PC-3 (cell line): Measurements from ENCODE around the gene DLGAP3.

Experiments used
- CTCF ChIP-seq: fragments of 300-600 bp; sonication (generic); conservative IDR thresholded peaks from 2 replicates; pipeline ENCODE4 v1.5.1; 2017; ENCODE audit warnings: antibody characterized with exemption, low read depth, mild to moderate bottlenecking, low read length
- EZH2phosphoT487 ChIP-seq: fragments of 300-600 bp; sonication (generic); IDR thresholded peaks from 2 replicates; pipeline ENCODE4 v1.6.1; 2018; ENCODE audit warnings: mild to moderate bottlenecking, antibody characterized with exemption, low read length, borderline replicate concordance

DNA sequence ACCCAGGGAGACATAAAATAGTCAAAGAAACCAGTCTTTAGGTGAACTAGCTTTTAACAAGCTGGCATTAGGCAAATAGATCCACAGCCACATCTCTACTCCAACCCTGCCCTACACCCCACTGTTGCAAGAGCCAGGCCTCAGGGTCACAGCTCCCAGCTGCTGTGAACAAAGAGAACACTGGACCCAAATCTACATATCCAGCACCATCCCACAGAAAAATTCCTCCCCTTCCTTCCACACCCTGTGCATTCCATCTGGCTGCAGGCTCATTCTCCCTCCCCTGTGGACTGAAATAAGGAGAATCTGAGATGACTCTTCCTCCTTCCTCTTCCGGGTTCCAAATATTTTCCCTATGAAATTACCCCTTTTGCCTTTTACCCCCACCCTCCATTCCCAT is 23.2 kb downstream of the DLGAP3 start:
- TF ChIP-seq CTCF (no peak), EZH2phosphoT487 (no peak)
